Cardiac muscle cell (in vitro differentiated cells and primary cell): Measurements from ENCODE around the gene CUEDC2. TPM values are rescaled to one million over a fixed set of nuclear protein-coding genes. Genes with fewer than 3 reads are reported as not detected.

Source experiments
- DNase-seq, 2 donors: peaks; one replicate each; pipeline versions ENCODE4 v3.0.0 to v3.0.0-alpha.2; 2010 to 2017; ENCODE audit warnings: low read depth in 1 of 2, low spot score in 1 of 2
- H3K27ac ChIP-seq: fragments of 200-600 bp; sonication (generic); 2 replicates; pipeline ENCODE4 v1.5.1; 2016
- H3K27me3 ChIP-seq: fragments of 200-600 bp; sonication (generic); 2 replicates; pipeline ENCODE4 v1.6.0; 2016; ENCODE audit warnings: control low read depth
- H3K36me3 ChIP-seq: fragments of 200-600 bp; sonication (generic); 2 replicates; pipeline ENCODE4 v1.5.1; 2016; ENCODE audit warnings: control low read depth
- H3K4me1 ChIP-seq: fragments of 200-600 bp; sonication (generic); 2 replicates; pipeline ENCODE4 v1.8.1; 2017; ENCODE audit warnings: low read depth, mild to moderate bottlenecking, mixed run types
- H3K4me3 ChIP-seq: fragments of 200-600 bp; sonication (generic); 2 replicates; pipeline ENCODE4 v1.5.1; 2016; ENCODE audit warnings: mild to moderate bottlenecking
- H3K9me3 ChIP-seq: fragments of 200-600 bp; sonication (generic); 2 replicates; pipeline ENCODE4 v1.5.1; 2017; ENCODE audit warnings: low read depth, mild to moderate bottlenecking, control low read depth
- CTCF ChIP-seq: IDR thresholded peaks from 2 replicates; pipeline ENCODE4 v1.5.1; 2012; ENCODE audit warnings: low read depth, mild to moderate bottlenecking, low read length
- polyA plus RNA-seq: library from polyadenylated mRNA; unstranded; fragments of >200 nt; fragmentation: Nextera tagmentation; extraction: Ambion mirVana; gene quantifications from 2 replicates; pipeline ENCODE4 v1.2.1, GENCODE V29; 2016
- total RNA-seq: library from RNA; depleted of rRNA; stranded (reverse); fragments of >200 nt; gene quantifications from 2 replicates; pipeline ENCODE4 v1.2.3, GENCODE V29; 2016

The CUEDC2 gene
- total and polyA plus RNA-seq, 2 experiments from 2014 or later: 134 to 190 TPM

GRCh38 chr10:102465466-102465865, 33.1 kb upstream of the CUEDC2 start:
- no peak for TF ChIP-seq CTCF
- H3K4me3 ChIP-seq: no peak overlapping the region
- no peaks in the 10 kb centered on the region for H3K4me1 ChIP-seq
- no peaks in the 10 kb centered on the region for H3K36me3 ChIP-seq
- no peak for DNase-seq
- no peak overlapping the region for H3K27ac ChIP-seq
- no peaks in the 10 kb centered on the region for H3K9me3 ChIP-seq
- H3K27me3 ChIP-seq: peaks cover 7% of the 10 kb centered on the region

- Histone ChIP-seq H3K36me3 (no peaks in the 10 kb centered on the region), H3K4me1 (no peaks in the 10 kb centered on the region), H3K27me3 (peaks cover 7% of the 10 kb centered on the region), H3K9me3 (no peaks in the 10 kb centered on the region), H3K4me3 (no peak overlapping the region), H3K27ac (no peak overlapping the region)
- DNase-seq: no peak
- no peak for TF ChIP-seq CTCF
Measured at GRCh38 chr10:102463983-102464382, 31.6 kb upstream of the CUEDC2 start.

GRCh38 chr10:102462512-102463054, 30.2 kb upstream of the CUEDC2 start:
- H3K27me3 ChIP-seq: peaks cover 7% of the 10 kb centered on the region
- H3K27ac ChIP-seq: no peak overlapping the region
- no peak overlapping the region for H3K4me3 ChIP-seq
- DNase-seq: no peak
- no peaks in the 10 kb centered on the region for H3K4me1 ChIP-seq
- H3K36me3 ChIP-seq: no peaks in the 10 kb centered on the region
- H3K9me3 ChIP-seq: no peaks in the 10 kb centered on the region
- TF ChIP-seq CTCF: no peak

GRCh38 chr10:102461187-102462054, 29.0 kb upstream of the CUEDC2 start:
- no peak overlapping the region for H3K27ac ChIP-seq
- peaks cover 7% of the 10 kb centered on the region for H3K27me3 ChIP-seq
- DNase-seq: peak; percentile 90 to 96
- H3K9me3 ChIP-seq: no peaks in the 10 kb centered on the region
- no peak for TF ChIP-seq CTCF
- H3K4me3 ChIP-seq: peak overlapping the region; percentile 20
- no peaks in the 10 kb centered on the region for H3K36me3 ChIP-seq
- no peaks in the 10 kb centered on the region for H3K4me1 ChIP-seq

- Histone ChIP-seq H3K4me1 (no peaks in the 10 kb centered on the region), H3K9me3 (no peaks in the 10 kb centered on the region), H3K36me3 (no peaks in the 10 kb centered on the region), H3K27ac (no peak overlapping the region), H3K4me3 (peak overlapping the region; percentile 20), H3K27me3 (peaks cover 7% of the 10 kb centered on the region)
- DNase-seq: no peak
- no peak for TF ChIP-seq CTCF
Measured at GRCh38 chr10:102460836-102461186, 28.4 kb upstream of the CUEDC2 start.
